ENCODE measurements around the gene KRTAP5-2. TPM values are rescaled to one million over a fixed set of nuclear protein-coding genes. Genes with fewer than 3 reads are reported as not detected.
"Not testable (repeated sequence)": the region's sequence is repeated elsewhere in the genome, so short reads cannot be mapped to it uniquely, and the experiment has no call there.

The KRTAP5-2 gene
- total RNA-seq, 2 experiments from 2014 or later = not detected

DNA sequence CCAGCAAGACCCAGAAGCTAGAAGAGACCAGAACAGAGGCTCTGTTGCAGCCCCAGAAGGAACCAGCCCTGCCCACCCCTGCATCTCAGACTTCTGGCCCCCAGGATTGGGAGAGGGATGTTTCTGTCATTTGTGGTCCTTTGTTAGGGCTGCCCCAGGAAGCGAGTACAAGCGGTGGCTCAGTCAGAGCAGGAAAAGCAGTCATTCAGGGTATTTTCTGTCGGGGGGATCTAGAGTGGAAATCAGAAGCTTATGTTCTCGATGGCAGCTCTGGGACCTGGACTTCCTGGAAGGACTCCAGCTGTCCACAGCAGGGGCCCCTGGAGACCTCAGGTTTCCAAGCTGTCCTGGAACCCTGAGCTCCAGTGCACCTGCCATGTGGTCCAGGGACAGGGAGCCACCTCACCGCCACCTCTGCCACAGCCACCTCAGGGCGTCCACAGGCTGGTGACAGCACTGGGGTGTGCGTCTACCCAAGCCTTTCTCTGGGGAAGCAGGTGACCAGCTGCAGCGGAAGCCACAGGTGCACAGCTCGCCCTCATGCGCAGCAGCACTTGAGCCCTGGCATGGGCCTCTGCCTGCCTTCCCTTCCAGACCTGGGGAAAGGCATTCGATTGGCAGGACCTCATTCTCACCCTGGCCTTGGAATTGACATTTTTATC lies 34.1 kb upstream of the KRTAP5-2 start:
- peaks cover 9% of the 10 kb centered on the region for H3K4me1 Mint-ChIP-seq
- H3K4me3 Mint-ChIP-seq = no peak overlapping the region
- no peaks in the 10 kb centered on the region for H3K36me3 Mint-ChIP-seq
- no peak for DNase-seq
- H3K27ac Mint-ChIP-seq = no peak overlapping the region
- no peaks in the 10 kb centered on the region for H3K9me3 Mint-ChIP-seq
- H3K27me3 Mint-ChIP-seq = peaks cover 26% of the 10 kb centered on the region

DNA sequence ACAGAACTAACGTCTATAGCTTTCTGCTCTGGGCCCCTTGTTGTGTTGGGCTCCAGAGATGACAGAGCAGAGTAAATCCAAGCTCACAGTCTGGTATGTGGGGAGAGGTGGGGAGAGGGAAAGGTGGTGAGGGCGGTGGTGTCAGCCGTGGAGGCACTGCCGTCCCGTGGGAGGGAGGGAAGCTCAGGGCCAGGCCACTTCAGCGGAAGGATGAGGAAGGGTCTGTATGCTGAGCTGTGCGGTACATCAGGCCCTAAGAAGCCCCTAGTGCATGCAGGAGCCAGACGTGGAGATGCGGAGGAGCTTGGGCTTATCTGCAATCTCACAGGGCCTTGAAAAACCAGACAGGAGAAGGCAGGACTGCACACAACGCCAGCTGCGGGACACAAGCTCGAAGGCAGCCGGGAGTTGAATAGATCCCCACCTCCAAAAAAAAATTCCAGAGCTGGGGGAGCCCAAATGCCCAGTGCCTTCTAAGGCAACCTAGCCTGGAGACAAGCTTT lies 33.0 kb upstream of the KRTAP5-2 start:
- Mint-ChIP-seq H3K4me3 (no peak overlapping the region), H3K36me3 (no peaks in the 10 kb centered on the region), H3K4me1 (peaks cover 9% of the 10 kb centered on the region), H3K9me3 (no peaks in the 10 kb centered on the region), H3K27me3 (peaks cover 26% of the 10 kb centered on the region), H3K27ac (no peak overlapping the region)
- DNase-seq = no peak

DNA sequence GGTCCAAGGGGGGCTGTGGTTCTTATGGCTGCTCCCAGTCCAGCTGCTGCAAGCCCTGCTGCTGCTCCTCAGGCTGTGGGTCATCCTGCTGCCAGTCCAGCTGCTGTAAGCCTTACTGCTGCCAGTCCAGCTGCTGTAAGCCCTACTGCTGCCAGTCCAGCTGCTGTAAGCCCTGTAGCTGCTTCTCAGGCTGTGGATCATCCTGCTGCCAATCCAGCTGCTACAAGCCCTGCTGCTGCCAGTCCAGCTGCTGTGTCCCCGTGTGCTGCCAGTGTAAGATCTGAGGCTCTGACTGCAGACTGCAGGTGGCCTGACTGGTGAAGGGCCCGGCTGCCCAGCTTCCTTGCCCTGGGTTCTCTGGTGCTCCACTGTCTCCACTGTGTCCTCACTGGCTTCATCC lies 32.2 kb upstream of the KRTAP5-2 start:
- Mint-ChIP-seq H3K4me1 (peaks cover 9% of the 10 kb centered on the region), H3K9me3 (no peaks in the 10 kb centered on the region), H3K4me3 (no peak overlapping the region), H3K36me3 (no peaks in the 10 kb centered on the region), H3K27ac (no peak overlapping the region), H3K27me3 (peaks cover 26% of the 10 kb centered on the region)
- DNase-seq = no peak

DNA sequence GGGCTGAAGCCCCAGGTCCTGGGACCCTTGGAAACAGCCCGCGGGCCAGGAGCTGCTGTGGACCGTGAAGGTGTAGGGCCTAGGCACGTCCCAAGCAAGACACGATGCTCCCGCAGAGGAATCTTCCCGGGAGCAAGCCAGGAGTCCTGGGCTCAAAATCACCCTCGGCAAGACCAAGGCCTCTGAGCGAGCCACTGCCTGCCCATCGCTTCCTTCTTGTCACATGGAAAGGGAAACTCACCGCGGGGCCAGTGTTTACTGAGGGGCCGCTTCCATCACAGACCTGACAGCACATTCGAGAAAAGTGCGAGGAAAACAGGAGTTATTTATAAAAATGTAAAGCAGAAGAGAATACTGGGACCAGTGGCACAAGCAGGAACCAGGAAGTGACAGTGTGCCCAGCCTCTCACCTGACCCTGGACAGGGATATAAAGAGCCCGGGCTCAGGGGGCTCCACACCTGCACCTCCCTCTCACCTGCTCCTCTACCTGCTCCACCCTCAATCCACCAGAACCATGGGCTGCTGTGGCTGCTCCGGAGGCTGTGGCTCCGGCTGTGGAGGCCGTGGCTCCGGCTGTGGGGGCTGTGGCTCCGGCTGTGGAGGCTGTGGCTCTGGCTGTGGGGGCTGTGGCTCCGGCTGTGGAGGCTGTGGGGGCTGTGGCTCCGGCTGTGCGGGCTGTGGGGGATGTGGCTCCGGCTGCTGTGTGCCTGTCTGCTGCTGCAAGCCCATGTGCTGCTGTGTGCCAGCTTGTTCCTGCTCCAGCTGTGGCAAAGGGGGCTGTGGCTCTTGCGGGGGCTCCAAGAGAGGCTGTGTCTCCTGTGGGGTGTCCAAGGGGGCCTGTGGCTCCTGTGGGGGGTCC lies 31.5 kb upstream of the KRTAP5-2 start, which contains the start of gene KRTAP5-5:
KRTAP5-5 (plus strand) TSS at position 450 of the 860 bp plus-strand sequence; CDS start at position 516, 66 bp downstream.
- Mint-ChIP-seq H3K4me3 (no peak within 1 kb of the TSS), H3K4me1 (peaks cover 9% of the 10 kb centered on the region), H3K27me3 (peaks cover 23% of the 10 kb centered on the region), H3K9me3 (no peaks in the 10 kb centered on the region), H3K27ac (no peak within 1 kb of the TSS), H3K36me3 (no peaks in the 10 kb centered on the region)
- no peak for DNase-seq

DNA sequence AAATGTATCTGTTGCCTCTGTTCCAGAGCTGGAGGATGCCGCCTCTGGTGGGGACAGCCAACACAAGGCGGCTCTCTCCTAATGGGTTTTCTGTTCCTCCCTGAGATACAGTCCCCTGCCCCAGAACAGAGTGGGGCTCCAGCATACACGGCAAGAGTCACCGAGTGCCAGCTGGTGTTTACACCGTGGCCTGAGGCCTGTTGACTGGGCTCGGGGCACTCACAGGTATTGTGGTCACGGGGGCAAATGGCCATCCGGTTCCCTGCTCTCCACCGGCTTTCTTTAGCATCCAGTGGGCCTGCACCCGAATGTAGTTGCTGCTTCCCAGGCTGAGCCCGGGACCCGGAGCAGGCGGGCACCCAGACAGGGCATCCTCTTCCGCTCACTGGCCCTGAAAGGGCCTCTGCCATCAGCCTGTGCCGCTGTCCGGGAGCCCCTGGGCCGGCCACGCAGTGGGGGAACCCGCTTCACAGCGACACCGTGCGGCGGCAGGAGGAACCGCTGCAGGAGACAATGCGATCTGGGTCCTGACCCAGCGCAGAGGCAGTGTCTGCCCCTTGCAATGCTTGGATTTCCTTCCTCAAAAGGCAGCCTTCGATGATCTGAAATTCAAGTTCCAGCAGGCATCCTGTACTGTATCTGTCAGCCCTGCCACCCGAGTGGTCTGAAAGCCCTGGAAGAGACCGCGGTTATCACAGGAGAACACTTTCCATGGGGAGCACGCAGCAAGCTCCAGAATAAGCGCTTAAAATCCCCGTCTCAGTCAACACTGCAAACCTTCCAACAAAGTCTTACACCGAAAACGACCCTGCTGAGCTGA lies 30.6 kb upstream of the KRTAP5-2 start:
- peaks cover 22% of the 10 kb centered on the region for H3K27me3 Mint-ChIP-seq

DNA sequence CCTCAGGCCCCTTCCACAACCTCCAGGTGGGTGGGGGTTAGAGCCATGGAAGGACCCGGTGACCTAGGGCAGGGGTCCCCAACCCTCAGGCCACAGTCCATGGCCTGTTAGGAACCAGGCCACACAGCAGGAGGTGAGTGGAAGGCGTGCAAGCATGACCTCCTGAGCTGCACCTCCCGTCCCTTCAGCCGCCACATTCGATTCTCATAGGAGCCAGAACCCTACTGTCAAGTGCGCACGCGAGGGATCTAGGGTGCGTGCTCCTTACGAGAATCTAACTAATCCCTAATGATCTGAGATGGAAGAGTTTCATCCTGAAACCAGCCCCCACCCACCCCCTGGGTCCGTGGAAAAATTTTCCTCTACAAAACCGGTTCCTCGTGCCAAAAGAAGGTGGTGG lies 27.4 kb upstream of the KRTAP5-2 start:
- Mint-ChIP-seq H3K27ac (no peak overlapping the region), H3K27me3 (peaks cover 17% of the 10 kb centered on the region), H3K36me3 (no peaks in the 10 kb centered on the region), H3K9me3 (no peaks in the 10 kb centered on the region), H3K4me3 (no peak overlapping the region), H3K4me1 (peaks cover 3% of the 10 kb centered on the region)
- no peak for DNase-seq

More for the DNA sequence above, 30.6 kb upstream of the KRTAP5-2 start:
- H3K27ac Mint-ChIP-seq = no peak overlapping the region
- H3K9me3 Mint-ChIP-seq = no peaks in the 10 kb centered on the region
- peaks cover 9% of the 10 kb centered on the region for H3K4me1 Mint-ChIP-seq
- no peak overlapping the region for H3K4me3 Mint-ChIP-seq
- peak; percentile 64 for DNase-seq
- H3K36me3 Mint-ChIP-seq = no peaks in the 10 kb centered on the region

DNA sequence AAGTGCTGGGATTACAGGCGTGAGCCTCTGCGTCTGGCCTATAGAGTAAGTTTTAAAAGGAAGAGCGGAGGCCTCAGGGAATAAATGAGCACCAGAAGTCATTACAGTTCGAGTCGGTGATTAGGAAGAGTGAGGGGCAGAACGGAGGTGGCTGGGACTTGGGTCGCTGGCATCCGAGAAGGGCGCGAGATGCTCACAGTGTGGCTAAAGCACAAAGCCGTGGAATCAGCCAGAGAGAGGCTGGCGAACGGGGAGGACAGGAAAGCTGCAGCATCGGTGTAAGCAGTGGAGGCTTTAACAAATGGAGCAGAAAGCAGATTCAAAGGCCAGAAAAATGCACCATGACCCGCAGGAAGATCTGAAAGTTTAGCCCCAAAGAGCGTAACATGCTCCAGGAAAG lies 26.5 kb upstream of the KRTAP5-2 start:
- no peaks in the 10 kb centered on the region for H3K9me3 Mint-ChIP-seq
- no peak overlapping the region for H3K27ac Mint-ChIP-seq
- H3K27me3 Mint-ChIP-seq = peaks cover 20% of the 10 kb centered on the region
- peaks cover 5% of the 10 kb centered on the region for H3K4me1 Mint-ChIP-seq
- H3K4me3 Mint-ChIP-seq = no peak overlapping the region
- DNase-seq = no peak
- H3K36me3 Mint-ChIP-seq = no peaks in the 10 kb centered on the region

DNA sequence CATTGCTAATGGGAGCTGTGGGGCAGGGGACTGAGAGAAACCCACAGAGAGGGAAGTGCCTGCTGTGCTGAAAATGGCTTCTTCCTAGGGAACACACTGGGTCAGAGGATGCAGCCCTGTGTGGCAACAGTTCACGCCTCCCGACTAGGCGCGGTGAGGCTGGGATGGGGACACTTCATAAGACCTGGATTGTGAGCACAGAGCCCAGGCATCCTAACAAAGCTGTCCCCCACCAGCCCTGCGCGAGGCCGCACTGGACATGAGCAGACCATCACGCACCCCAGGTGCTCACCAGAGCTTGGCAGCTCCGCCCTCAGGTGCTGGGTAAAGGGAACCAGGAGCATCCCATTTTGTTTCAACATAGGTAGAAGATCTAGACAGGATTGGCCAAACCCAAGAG lies 25.6 kb upstream of the KRTAP5-2 start:
- no peaks in the 10 kb centered on the region for H3K36me3 Mint-ChIP-seq
- no peak overlapping the region for H3K27ac Mint-ChIP-seq
- no peaks in the 10 kb centered on the region for H3K9me3 Mint-ChIP-seq
- no peak overlapping the region for H3K4me3 Mint-ChIP-seq
- peaks cover 7% of the 10 kb centered on the region for H3K4me1 Mint-ChIP-seq
- H3K27me3 Mint-ChIP-seq = peaks cover 18% of the 10 kb centered on the region
- DNase-seq = no peak

DNA sequence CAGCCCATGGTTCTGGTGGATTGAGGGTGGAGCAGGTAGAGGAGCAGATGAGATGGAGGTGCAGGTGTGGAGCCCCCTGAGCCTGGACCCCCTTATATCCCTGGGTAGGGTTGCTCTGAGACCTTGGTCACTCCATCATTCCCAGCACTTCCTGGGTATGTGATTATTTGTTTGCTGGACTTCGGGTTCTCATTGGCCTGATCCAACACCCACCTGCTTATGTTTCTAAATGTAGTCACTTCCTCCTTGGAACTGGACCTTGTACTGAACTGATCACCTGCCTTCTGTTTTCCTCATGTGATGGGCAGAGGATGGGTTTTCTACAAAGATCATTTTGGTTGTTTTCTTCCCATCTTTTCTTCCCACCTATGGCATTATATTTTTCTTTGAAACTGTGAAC lies 24.0 kb upstream of the KRTAP5-2 start, which contains the start of gene KRTAP5-4:
KRTAP5-4 (minus strand) TSS at position 53 of the 400 bp plus-strand sequence; CDS start at position 8, 45 bp downstream.
- H3K4me1 Mint-ChIP-seq = peaks cover 7% of the 10 kb centered on the region
- H3K27ac Mint-ChIP-seq = no peak within 1 kb of the TSS
- no peak for DNase-seq
- no peaks in the 10 kb centered on the region for H3K9me3 Mint-ChIP-seq
- H3K4me3 Mint-ChIP-seq = no peak within 1 kb of the TSS
- no peaks in the 10 kb centered on the region for H3K36me3 Mint-ChIP-seq
- peaks cover 29% of the 10 kb centered on the region for H3K27me3 Mint-ChIP-seq

DNA sequence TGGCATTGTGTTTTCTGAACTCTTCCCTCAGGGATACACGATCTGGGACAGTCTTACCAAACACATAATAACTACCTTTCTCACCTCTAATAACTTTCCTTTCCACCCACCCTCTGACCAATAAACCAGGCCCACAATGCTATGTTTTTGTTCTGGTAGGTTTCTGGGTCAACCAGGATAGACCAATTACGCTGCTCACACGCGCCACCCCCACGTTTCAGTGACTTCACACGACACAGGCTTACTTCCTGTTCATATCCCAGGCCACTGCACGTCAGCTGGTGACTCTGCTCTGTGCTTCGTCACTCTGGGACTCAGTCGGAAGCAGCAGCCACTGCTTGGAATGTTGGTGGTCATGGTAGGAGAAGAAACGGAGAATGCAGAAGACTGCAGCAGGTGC lies 21.4 kb upstream of the KRTAP5-2 start:
- Mint-ChIP-seq H3K4me1 (peaks cover 7% of the 10 kb centered on the region), H3K27ac (no peak overlapping the region), H3K27me3 (peaks cover 44% of the 10 kb centered on the region), H3K9me3 (no peaks in the 10 kb centered on the region), H3K36me3 (no peaks in the 10 kb centered on the region), H3K4me3 (no peak overlapping the region)
- DNase-seq = no peak

DNA sequence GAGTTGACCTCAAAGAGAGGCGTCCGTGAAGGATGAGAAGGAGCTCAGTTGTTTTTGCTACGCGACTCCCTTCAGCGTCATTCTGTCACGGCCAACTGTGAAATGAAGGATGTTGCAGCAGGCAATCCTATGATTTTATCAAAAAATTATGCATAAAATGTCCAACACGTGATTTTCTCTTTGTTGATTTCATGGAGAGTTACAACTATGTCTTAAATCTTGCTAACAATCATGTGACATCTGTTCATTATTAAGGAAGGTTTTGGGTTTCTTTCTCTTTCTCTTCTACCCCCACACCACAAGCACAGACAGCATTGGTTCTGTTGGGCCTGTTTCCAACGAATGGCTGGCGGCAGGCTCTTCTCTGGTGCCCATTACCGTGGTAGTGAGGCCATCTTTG lies 20.1 kb upstream of the KRTAP5-2 start:
- peaks cover 44% of the 10 kb centered on the region for H3K27me3 Mint-ChIP-seq
- no peaks in the 10 kb centered on the region for H3K36me3 Mint-ChIP-seq
- no peaks in the 10 kb centered on the region for H3K9me3 Mint-ChIP-seq
- H3K4me1 Mint-ChIP-seq = peaks cover 7% of the 10 kb centered on the region
- no peak for DNase-seq
- H3K27ac Mint-ChIP-seq = no peak overlapping the region
- no peak overlapping the region for H3K4me3 Mint-ChIP-seq

DNA sequence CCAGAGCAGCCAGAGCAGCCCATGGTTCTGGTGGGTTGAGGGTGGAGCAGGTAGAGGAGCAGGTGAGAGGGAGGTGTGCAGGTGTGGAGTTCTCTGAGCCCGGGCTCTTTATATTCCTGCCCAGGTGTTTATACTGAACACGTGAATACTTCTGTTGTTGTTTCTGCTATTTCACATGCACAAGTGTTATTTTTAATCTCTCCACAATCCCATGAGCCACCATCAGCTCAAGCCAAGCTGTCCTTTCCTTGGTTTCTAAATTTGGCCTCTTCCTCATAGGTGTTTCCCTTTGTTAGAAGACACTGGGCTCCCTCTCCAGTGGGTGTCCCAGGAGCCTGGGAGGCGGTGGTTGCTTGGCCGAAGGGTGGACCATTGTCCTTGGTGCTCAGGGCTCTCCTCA lies 10.3 kb upstream of the KRTAP5-2 start, which contains the start of gene KRTAP5-3:
KRTAP5-3 (minus strand) TSS at position 101 of the 400 bp plus-strand sequence; CDS start at position 23, 78 bp downstream.
- Mint-ChIP-seq H3K4me1 (no peaks in the 10 kb centered on the region), H3K27me3 (peaks cover 19% of the 10 kb centered on the region), H3K9me3 (no peaks in the 10 kb centered on the region), H3K4me3 (no peak within 1 kb of the TSS), H3K27ac (no peak within 1 kb of the TSS), H3K36me3 (no peaks in the 10 kb centered on the region)
- DNase-seq = no peak

DNA sequence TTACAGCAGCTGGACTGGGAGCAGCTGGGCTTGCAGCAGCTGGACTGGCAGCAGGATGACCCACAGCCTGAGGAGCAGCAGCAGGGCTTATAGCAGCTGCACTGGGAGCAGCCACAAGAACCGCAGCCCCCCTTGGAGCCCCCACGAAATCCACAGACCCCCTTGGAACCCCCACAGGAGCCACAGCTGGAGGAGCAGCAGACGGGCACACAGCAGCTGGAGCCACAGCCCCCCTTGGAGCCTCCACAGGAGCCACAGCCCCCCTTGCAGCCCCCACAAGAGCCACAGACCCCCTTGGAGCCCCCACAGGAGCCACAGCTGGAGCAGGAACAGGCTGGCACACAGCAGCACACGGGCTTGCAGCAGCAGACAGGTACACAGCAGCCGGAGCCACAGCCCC lies 9.8 kb upstream of the KRTAP5-2 start:
- not testable (repeated sequence) for H3K4me3 Mint-ChIP-seq, H3K27ac Mint-ChIP-seq, DNase-seq, H3K4me1 Mint-ChIP-seq, H3K9me3 Mint-ChIP-seq, H3K36me3 Mint-ChIP-seq
- H3K27me3 Mint-ChIP-seq = peaks cover 19% of the 10 kb centered on the region

DNA sequence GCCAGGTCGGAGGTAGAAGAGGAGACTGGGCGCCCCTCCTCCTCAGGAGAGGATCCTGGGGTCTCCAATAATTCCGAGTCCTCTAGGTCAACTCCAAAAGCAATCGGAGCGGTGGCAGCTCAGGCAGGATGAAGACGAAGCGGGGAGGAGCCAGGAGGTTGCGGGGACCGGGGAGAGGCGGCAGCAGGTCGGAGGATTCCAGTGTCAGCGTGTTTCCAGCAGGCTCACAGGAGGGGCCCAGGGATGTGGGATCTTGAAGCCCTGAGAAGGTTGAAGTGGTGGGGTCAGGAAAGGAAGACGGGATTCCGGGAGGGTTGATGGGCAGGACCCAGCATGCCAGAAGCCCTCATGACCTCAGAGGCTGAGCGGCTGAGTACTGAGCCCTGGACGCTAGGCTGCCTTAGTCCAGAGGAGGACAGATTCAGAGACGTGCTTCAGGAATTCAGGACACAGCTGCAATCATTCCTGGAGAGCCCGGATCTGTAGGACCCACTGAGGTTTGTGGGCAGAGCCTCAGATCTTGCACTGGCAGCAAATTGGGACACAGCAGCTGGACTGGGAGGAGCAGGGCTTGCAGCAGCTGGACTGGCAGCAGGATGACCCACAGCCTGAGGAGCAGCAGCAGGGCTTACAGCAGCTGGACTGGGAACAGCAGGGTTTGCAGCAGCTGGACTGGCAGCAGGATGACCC lies 9.2 kb upstream of the KRTAP5-2 start:
- H3K4me3 Mint-ChIP-seq, H3K27ac Mint-ChIP-seq, H3K36me3 Mint-ChIP-seq, H3K4me1 Mint-ChIP-seq, H3K9me3 Mint-ChIP-seq, DNase-seq: not testable (repeated sequence)
- H3K27me3 Mint-ChIP-seq = peaks cover 19% of the 10 kb centered on the region
